Stimulated activated CD4-positive, alpha-beta T cell treated with anti-CD3 and anti-CD28 coated beads, Interleukin-15, amount 100 ng/mL, for 1 hour (primary cell): ENCODE results near the gene TRPV2.
"Not testable (repeated sequence)": the region's sequence is repeated elsewhere in the genome, so short reads cannot be mapped to it uniquely, and the experiment has no call there.

ENCODE experiments used
- DNase-seq, 2 donors: peaks; one replicate each; pipeline ENCODE4 v3.0.0-alpha.2; 2020; ENCODE audit warnings: low read depth in 1 of 2, low spot score in 1 of 2

TRPV2 gene

GRCh38 chr17:16415031-16415924 lies at the start of gene TRPV2:
Gene TRPV2 (plus strand): TSS chr17:16415571. CDS start chr17:16417669, 2,098 bp downstream.
- DNase-seq = peak in 1 of 2 donors; percentile 17

- DNase-seq = no peak
These were observed 43.6 kb upstream of the TRPV2 start for GRCh38 chr17:16371742-16372141.

GRCh38 chr17:16374146-16374938 lies 41.0 kb upstream of the TRPV2 start:
- DNase-seq = no peak

GRCh38 chr17:16377941-16378341 lies 37.4 kb upstream of the TRPV2 start:
- no peak for DNase-seq

- DNase-seq = no peak
These were observed 36.6 kb upstream of the TRPV2 start for GRCh38 chr17:16378636-16379282.

GRCh38 chr17:16379654-16380053 lies 35.7 kb upstream of the TRPV2 start:
- DNase-seq = no peak

GRCh38 chr17:16380640-16381495 lies 34.5 kb upstream of the TRPV2 start, which contains the start of gene UBB:
Gene UBB (plus strand): TSS chr17:16381091. CDS start chr17:16381908, 817 bp downstream.
- DNase-seq = peak; percentile 84 to 90

GRCh38 chr17:16381496-16381820 lies 33.9 kb upstream of the TRPV2 start:
- DNase-seq = no peak

GRCh38 chr17:16383216-16383615 lies 32.2 kb upstream of the TRPV2 start:
- DNase-seq = no peak

GRCh38 chr17:16383772-16384287 lies 31.5 kb upstream of the TRPV2 start:
- no peak for DNase-seq

GRCh38 chr17:16384557-16384956 lies 30.8 kb upstream of the TRPV2 start:
- DNase-seq = no peak

- not testable (repeated sequence) for DNase-seq
These were observed 29.3 kb upstream of the TRPV2 start for GRCh38 chr17:16386126-16386507.

- no peak for DNase-seq
These were observed 23.9 kb upstream of the TRPV2 start for GRCh38 chr17:16391451-16391850.

- DNase-seq = not testable (repeated sequence)
These were observed 22.9 kb upstream of the TRPV2 start for GRCh38 chr17:16392491-16392890.

- DNase-seq = not testable (repeated sequence)
These were observed 19.5 kb upstream of the TRPV2 start for GRCh38 chr17:16395887-16396286.

GRCh38 chr17:16396693-16397092 lies 18.7 kb upstream of the TRPV2 start:
- not testable (repeated sequence) for DNase-seq

- no peak for DNase-seq
These were observed 16.8 kb upstream of the TRPV2 start for GRCh38 chr17:16398270-16399267.

- not testable (repeated sequence) for DNase-seq
These were observed 11.5 kb upstream of the TRPV2 start for GRCh38 chr17:16403847-16404246.
